Vagina (tissue), 2 donors: ENCODE results near the gene GDF9. TPM values are rescaled to one million over a fixed set of nuclear protein-coding genes. Genes with fewer than 3 reads are reported as not detected.
"Not testable (repeated sequence)": the region's sequence is repeated elsewhere in the genome, so short reads cannot be mapped to it uniquely, and the experiment has no call there.

ENCODE experiments used
- DNase-seq, 2 donors: peaks; one replicate each; pipeline ENCODE4 v3.0.0-alpha.2; 2017; ENCODE audit errors: extremely low spot score in 2 of 2
- H3K27ac ChIP-seq: fragments of 200-600 bp; sonication (generic); one replicate; pipeline ENCODE4 v1.5.1; 2019
- H3K27me3 ChIP-seq: fragments of 200-600 bp; sonication (generic); one replicate; pipeline ENCODE4 v1.5.1; 2019
- H3K36me3 ChIP-seq, 2 donors: fragments of 200-600 bp; sonication (generic); one replicate each; pipeline ENCODE4 v1.5.1; 2017 to 2019
- H3K4me1 ChIP-seq: fragments of 200-600 bp; sonication (generic); one replicate; pipeline ENCODE4 v1.5.1; 2019
- H3K4me3 ChIP-seq, 2 donors: fragments of 200-600 bp; sonication (generic); 1 replicate in 1 of 2; 2 replicates in 1 of 2; pipeline ENCODE4 v1.5.1; 2016 to 2019
- H3K9me3 ChIP-seq: fragments of 200-600 bp; sonication (generic); one replicate; pipeline ENCODE4 v1.5.1; 2019
- CTCF ChIP-seq, 3 experiments: fragments of 450-650 bp in 2 of 3; fragments of 200-600 bp in 1 of 3; sonication (generic) in 1 of 3; IDR thresholded peaks; one replicate each; pipeline ENCODE4 v1.5.1; 2017 to 2019; ENCODE audit warnings: antibody characterized with exemption in 3 of 3, mild to moderate bottlenecking in 2 of 3, moderate library complexity in 2 of 3
- POLR2A ChIP-seq, 2 donors: fragments of 450-650 bp; IDR thresholded peaks; one replicate each; pipeline ENCODE4 v1.6.1; 2017; ENCODE audit warnings: antibody characterized with exemption in 2 of 2, mild to moderate bottlenecking in 2 of 2, moderate library complexity in 2 of 2
- POLR2AphosphoS5 ChIP-seq, 2 donors: sonication (generic); formaldehyde crosslinking; IDR thresholded peaks; one replicate each; pipeline ENCODE4 v1.9.0; 2017; ENCODE audit warnings: antibody characterized with exemption in 2 of 2, mild to moderate bottlenecking in 2 of 2, low read depth in 1 of 2; ENCODE audit not compliant: insufficient read depth in 1 of 2
- intact Hi-C: fragments of 100-400 bp; cut with DNase I; formaldehyde crosslinking; loops from one replicate; pipeline ENCODE4 v1.15.1; 2023
- total RNA-seq: library from RNA; depleted of rRNA; stranded (reverse); fragments of >200 nt; gene quantifications from one replicate; pipeline ENCODE4 v1.2.3, GENCODE V29; 2016

Gene GDF9
- total RNA-seq, 1 donor from 2014 or later, result not detected

- intact Hi-C loops, result no loop called here
- DNase-seq, result no peak
- H3K27me3 ChIP-seq, result no peaks in the 10 kb centered on the region
- no peak for TF ChIP-seq POLR2A (IDR thresholded peaks at IDR 0.05)
- TF ChIP-seq POLR2AphosphoS5 (IDR thresholded peaks at IDR 0.05; ENCODE audit: insufficient read depth in 1 of 2, low read depth in 1 of 2), result no peak
- no peak for TF ChIP-seq CTCF (IDR thresholded peaks at IDR 0.05)
- no peaks in the 10 kb centered on the region for H3K4me1 ChIP-seq
- H3K4me3 ChIP-seq, result no peak overlapping the region
- H3K27ac ChIP-seq, result no peak overlapping the region
- H3K36me3 ChIP-seq, result no peaks in the 10 kb centered on the region
- no peaks in the 10 kb centered on the region for H3K9me3 ChIP-seq
Measured at GRCh38 chr5:132856011-132856410, 10.3 kb downstream of the GDF9 start.

GRCh38 chr5:132854992-132855391 is 11.3 kb downstream of the GDF9 start:
- DNase-seq, H3K27me3 ChIP-seq, H3K27ac ChIP-seq, H3K4me1 ChIP-seq, H3K4me3 ChIP-seq, intact Hi-C loops, H3K36me3 ChIP-seq, H3K9me3 ChIP-seq: not testable (repeated sequence)

GRCh38 chr5:132854301-132854700 is 12.0 kb downstream of the GDF9 start:
- H3K4me3 ChIP-seq, result no peak overlapping the region
- no peaks in the 10 kb centered on the region for H3K4me1 ChIP-seq
- intact Hi-C loops, result no loop called here
- no peaks in the 10 kb centered on the region for H3K9me3 ChIP-seq
- no peak overlapping the region for H3K27ac ChIP-seq
- H3K27me3 ChIP-seq, result no peaks in the 10 kb centered on the region
- no peaks in the 10 kb centered on the region for H3K36me3 ChIP-seq
- TF ChIP-seq POLR2AphosphoS5 (IDR thresholded peaks at IDR 0.05; ENCODE audit: insufficient read depth in 1 of 2, low read depth in 1 of 2), result no peak
- no peak for DNase-seq

- TF ChIP-seq CTCF (IDR thresholded peaks at IDR 0.05) (no peak), POLR2A (IDR thresholded peaks at IDR 0.05) (no peak), POLR2AphosphoS5 (IDR thresholded peaks at IDR 0.05; ENCODE audit: insufficient read depth in 1 of 2, low read depth in 1 of 2) (no peak)
- Histone ChIP-seq H3K9me3 (no peaks in the 10 kb centered on the region), H3K27me3 (no peaks in the 10 kb centered on the region), H3K36me3 (no peaks in the 10 kb centered on the region), H3K27ac (no peak overlapping the region), H3K4me1 (no peaks in the 10 kb centered on the region), H3K4me3 (no peak overlapping the region)
- intact Hi-C loops, result no loop called here
- no peak for DNase-seq
Measured at GRCh38 chr5:132853790-132854189, 12.5 kb downstream of the GDF9 start.

GRCh38 chr5:132853323-132853722 is 12.9 kb downstream of the GDF9 start:
- H3K4me3 ChIP-seq, result no peak overlapping the region
- no peak for DNase-seq
- TF ChIP-seq POLR2AphosphoS5 (IDR thresholded peaks at IDR 0.05; ENCODE audit: insufficient read depth in 1 of 2, low read depth in 1 of 2), result no peak
- no peak for TF ChIP-seq POLR2A (IDR thresholded peaks at IDR 0.05)
- TF ChIP-seq CTCF (IDR thresholded peaks at IDR 0.05), result no peak
- H3K36me3 ChIP-seq, result no peaks in the 10 kb centered on the region
- H3K4me1 ChIP-seq, result no peaks in the 10 kb centered on the region
- intact Hi-C loops, result no loop called here
- no peak overlapping the region for H3K27ac ChIP-seq
- H3K9me3 ChIP-seq, result no peaks in the 10 kb centered on the region
- no peaks in the 10 kb centered on the region for H3K27me3 ChIP-seq

GRCh38 chr5:132850066-132850465 is 16.2 kb downstream of the GDF9 start:
- Histone ChIP-seq H3K36me3 (no peaks in the 10 kb centered on the region), H3K9me3 (no peaks in the 10 kb centered on the region), H3K27ac (no peak overlapping the region), H3K4me3 (no peak overlapping the region), H3K4me1 (no peaks in the 10 kb centered on the region), H3K27me3 (no peaks in the 10 kb centered on the region)
- intact Hi-C loops, result no loop called here
- no peak for DNase-seq
- no peak for TF ChIP-seq POLR2A (IDR thresholded peaks at IDR 0.05)
- no peak for TF ChIP-seq CTCF (IDR thresholded peaks at IDR 0.05)
- no peak for TF ChIP-seq POLR2AphosphoS5 (IDR thresholded peaks at IDR 0.05; ENCODE audit: insufficient read depth in 1 of 2, low read depth in 1 of 2)
